Kidney epithelial cell (primary cell): Measurements from ENCODE around the gene SOHLH1. TPM values are rescaled to one million over a fixed set of nuclear protein-coding genes. Genes with fewer than 3 reads are reported as not detected.

Source experiments
- DNase-seq: peaks from one replicate; pipeline ENCODE4 v3.0.0-alpha.2; 2010; ENCODE audit warnings: low read depth
- H3K27me3 ChIP-seq: 2 replicates; pipeline ENCODE4 v1.6.0; 2011; ENCODE audit warnings: low read length; ENCODE audit not compliant: control insufficient read depth, insufficient read depth
- H3K36me3 ChIP-seq: 2 replicates; pipeline ENCODE4 v1.5.1; 2011; ENCODE audit warnings: low read length; ENCODE audit not compliant: control insufficient read depth, insufficient read depth
- H3K4me3 ChIP-seq: 2 replicates; pipeline ENCODE4 v1.5.1; 2011; ENCODE audit warnings: low read depth, mild to moderate bottlenecking, control low read depth, low read length
- total RNA-seq: library from RNA; depleted of rRNA; stranded (reverse); fragments of >200 nt; gene quantifications from 2 replicates; pipeline ENCODE4 v1.2.3, GENCODE V29; 2015
- TF ChIP-seq, protein P1 (sequence below): IDR thresholded peaks from 2 replicates; pipeline ENCODE4 v1.5.1; 2011; ENCODE audit warnings: mild to moderate bottlenecking, moderate library complexity, low read length, control low read depth, inconsistent platforms; ENCODE audit not compliant: insufficient read depth, poor library complexity, severe bottlenecking

The SOHLH1 gene
- total RNA-seq, 1 donor from 2014 or later: not detected

GRCh38 chr9:135665795-135666189, 33.5 kb downstream of the SOHLH1 start:
- TF ChIP-seq, protein P1, sequence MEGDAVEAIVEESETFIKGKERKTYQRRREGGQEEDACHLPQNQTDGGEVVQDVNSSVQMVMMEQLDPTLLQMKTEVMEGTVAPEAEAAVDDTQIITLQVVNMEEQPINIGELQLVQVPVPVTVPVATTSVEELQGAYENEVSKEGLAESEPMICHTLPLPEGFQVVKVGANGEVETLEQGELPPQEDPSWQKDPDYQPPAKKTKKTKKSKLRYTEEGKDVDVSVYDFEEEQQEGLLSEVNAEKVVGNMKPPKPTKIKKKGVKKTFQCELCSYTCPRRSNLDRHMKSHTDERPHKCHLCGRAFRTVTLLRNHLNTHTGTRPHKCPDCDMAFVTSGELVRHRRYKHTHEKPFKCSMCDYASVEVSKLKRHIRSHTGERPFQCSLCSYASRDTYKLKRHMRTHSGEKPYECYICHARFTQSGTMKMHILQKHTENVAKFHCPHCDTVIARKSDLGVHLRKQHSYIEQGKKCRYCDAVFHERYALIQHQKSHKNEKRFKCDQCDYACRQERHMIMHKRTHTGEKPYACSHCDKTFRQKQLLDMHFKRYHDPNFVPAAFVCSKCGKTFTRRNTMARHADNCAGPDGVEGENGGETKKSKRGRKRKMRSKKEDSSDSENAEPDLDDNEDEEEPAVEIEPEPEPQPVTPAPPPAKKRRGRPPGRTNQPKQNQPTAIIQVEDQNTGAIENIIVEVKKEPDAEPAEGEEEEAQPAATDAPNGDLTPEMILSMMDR: no peak
- peaks cover 2% of the 10 kb centered on the region for H3K27me3 ChIP-seq
- H3K36me3 ChIP-seq: no peaks in the 10 kb centered on the region
- H3K4me3 ChIP-seq: no peak overlapping the region
- DNase-seq: no peak

DNA sequence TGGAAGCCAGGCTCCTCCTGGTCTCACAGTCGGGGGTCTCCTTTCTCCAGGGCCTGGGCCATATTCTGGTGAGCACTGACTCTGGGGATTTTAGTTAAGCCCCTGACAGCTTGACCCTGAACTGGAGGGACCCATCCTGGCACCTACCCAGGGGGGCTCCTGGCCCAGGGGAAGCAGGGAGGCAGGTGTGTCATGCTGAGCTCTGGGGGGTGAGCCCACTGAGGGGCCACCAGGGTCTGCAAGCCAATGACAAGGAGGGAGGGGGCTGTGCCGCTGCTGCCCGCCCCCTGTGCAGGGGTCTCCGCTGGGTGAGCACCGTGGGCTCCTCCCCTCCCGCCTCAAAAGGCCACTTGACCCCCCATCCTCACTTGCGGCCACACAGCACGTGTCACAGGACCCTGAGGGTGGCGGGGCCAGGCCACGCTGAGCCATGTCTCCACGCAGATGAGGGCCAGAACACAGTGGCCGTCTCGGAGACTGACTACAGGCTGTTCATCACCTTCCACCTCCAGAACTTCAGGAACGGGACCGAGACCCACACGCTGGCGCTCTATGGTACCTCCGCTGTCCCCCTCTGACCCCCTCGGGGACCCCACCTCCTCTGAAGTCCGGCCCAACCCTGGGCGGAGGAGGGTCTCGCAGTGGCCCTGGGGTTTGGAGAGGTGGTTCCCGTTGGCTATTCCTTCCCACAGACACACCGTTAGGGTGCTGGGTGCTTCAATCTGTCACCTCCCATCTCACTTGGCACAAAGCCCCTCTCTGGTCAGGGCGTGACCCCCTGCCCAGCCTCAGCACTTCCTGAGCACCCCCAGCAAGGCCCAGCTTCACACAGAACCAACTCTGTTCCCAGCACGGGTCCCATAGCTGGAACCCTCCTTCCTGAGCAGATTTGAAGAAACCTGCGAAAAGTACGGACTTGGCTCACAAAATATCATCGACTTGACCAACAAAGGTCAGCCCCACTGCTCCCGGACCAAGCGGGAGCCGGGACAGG, 34.2 kb downstream of the SOHLH1 start:
- TF ChIP-seq, protein P1: no peak
- Histone ChIP-seq H3K4me3 (no peak overlapping the region), H3K36me3 (no peaks in the 10 kb centered on the region), H3K27me3 (peaks cover 2% of the 10 kb centered on the region)
- no peak for DNase-seq

GRCh38 chr9:135664266-135664665, 35.0 kb downstream of the SOHLH1 start:
- DNase-seq: no peak
- Histone ChIP-seq H3K4me3 (no peak overlapping the region), H3K36me3 (no peaks in the 10 kb centered on the region), H3K27me3 (peaks cover 2% of the 10 kb centered on the region)
- TF ChIP-seq, protein P1: no peak

DNA sequence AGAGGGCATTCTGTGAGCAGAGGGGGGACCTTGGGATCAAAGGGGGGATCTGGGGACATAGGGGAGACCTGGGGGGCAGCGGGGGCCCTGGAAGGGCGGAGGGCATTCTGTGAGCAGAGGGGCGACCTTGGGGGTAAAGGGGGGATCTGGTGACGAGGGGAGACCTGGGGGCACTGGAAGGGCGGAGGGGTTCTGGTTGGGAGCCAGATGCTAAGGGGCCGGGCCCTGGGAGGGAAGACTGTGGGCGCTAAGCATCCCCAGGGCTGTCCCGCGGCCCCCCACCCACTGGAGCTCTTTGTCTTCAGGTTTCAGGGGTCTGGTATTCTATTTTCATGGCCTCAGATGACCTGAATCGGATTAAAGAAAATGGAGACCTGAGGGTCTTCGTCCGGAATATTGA, 35.4 kb downstream of the SOHLH1 start:
- Histone ChIP-seq H3K27me3 (peaks cover 2% of the 10 kb centered on the region), H3K36me3 (no peaks in the 10 kb centered on the region), H3K4me3 (no peak overlapping the region)
- TF ChIP-seq, protein P1: no peak
- DNase-seq: no peak

DNA sequence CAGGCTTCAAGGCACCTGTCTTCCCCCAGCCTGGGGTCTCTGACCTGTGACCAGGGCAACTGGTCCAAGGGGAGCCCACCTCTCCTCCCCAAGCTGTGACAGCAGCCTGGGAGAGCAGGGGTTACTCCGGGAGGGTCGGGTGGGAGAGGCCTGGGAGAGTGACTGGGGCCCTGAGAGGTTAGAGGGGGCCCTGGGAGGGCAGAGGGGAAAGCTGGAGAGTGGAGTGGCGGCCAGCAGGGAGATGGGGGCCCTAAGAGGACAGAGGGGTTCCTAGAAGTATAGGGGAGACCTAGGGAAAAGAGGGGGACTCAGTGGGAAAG, 35.9 kb downstream of the SOHLH1 start:
- Histone ChIP-seq H3K36me3 (no peaks in the 10 kb centered on the region), H3K27me3 (peaks cover 2% of the 10 kb centered on the region), H3K4me3 (no peak overlapping the region)
- no peak for DNase-seq
- TF ChIP-seq, protein P1: no peak
